HG02885 (cell line): ENCODE measurements around the gene GNAO1.

ENCODE experiments used
- ATAC-seq: cut with Tn5 transposase; IDR thresholded peaks from one replicate; pipeline ENCODE4 v1.9.1; 2021; ENCODE audit warnings: mild to moderate bottlenecking; ENCODE audit not compliant: unreplicated experiment, poor library complexity

Gene GNAO1

GRCh38 chr16:56262148-56262547, 70.9 kb downstream of the GNAO1 start:
- ATAC-seq: no peak

- ATAC-seq: no peak
Measured at GRCh38 chr16:56262551-56263245, 71.4 kb downstream of the GNAO1 start.

GRCh38 chr16:56263711-56264608, 72.7 kb downstream of the GNAO1 start:
- ATAC-seq: no peak

- ATAC-seq: no peak
Measured at GRCh38 chr16:56264609-56264972, 73.3 kb downstream of the GNAO1 start.

GRCh38 chr16:56265184-56265583, 73.9 kb downstream of the GNAO1 start:
- no peak for ATAC-seq

- ATAC-seq: no peak
Measured at GRCh38 chr16:56265746-56266145, 74.5 kb downstream of the GNAO1 start.

- no peak for ATAC-seq
Measured at GRCh38 chr16:56266641-56267607, 75.6 kb downstream of the GNAO1 start.

GRCh38 chr16:56267888-56268287, 76.6 kb downstream of the GNAO1 start:
- no peak for ATAC-seq

GRCh38 chr16:56268799-56269198, 77.5 kb downstream of the GNAO1 start:
- ATAC-seq: no peak

- no peak for ATAC-seq
Measured at GRCh38 chr16:56269281-56269680, 78.0 kb downstream of the GNAO1 start.

GRCh38 chr16:56269811-56270684, 78.8 kb downstream of the GNAO1 start:
- ATAC-seq: no peak

GRCh38 chr16:56270828-56271227, 79.5 kb downstream of the GNAO1 start:
- ATAC-seq: no peak

GRCh38 chr16:56272583-56272894, 81.2 kb downstream of the GNAO1 start:
- ATAC-seq: no peak

GRCh38 chr16:56273615-56274014, 82.3 kb downstream of the GNAO1 start:
- no peak for ATAC-seq

GRCh38 chr16:56274369-56274768, 83.1 kb downstream of the GNAO1 start:
- no peak for ATAC-seq

- ATAC-seq: no peak
Measured at GRCh38 chr16:56275076-56275475, 83.8 kb downstream of the GNAO1 start.

- no peak for ATAC-seq
Measured at GRCh38 chr16:56275801-56276200, 84.5 kb downstream of the GNAO1 start.

- ATAC-seq: no peak
Measured at GRCh38 chr16:56277075-56277474, 85.8 kb downstream of the GNAO1 start.

- no peak for ATAC-seq
Measured at GRCh38 chr16:56278196-56278855, 87.0 kb downstream of the GNAO1 start.
